Colon (tissue), 2 donors: Measurements from ENCODE around the gene KAZN.

Experiments used
- FAIRE-seq: peaks from 2 replicates; lab custom pipeline; 2012; peaks lifted over from hg19 to GRCh38; lab: Jason Lieb, UNC
- donor health status: control.
- donor health status: control.

KAZN gene

DNA sequence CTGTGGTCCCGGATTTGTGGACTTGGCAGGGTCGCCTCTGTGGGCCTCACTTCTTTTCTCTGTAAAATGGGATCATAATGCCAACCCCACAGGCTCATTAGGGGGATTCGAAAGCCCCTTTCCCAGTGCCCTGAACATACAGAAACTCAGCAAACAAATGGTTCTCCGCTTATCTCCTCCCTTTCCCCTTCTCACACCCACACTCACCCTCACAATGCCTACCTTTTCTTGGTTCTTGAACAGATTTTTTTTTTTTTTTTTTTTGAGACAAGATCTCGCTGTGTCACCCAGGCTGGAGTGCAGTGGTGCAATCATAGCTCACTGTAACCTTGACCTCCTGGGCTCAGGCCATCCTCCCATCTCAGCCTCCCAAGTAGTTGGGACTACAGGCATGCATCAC lies 175.7 kb downstream of the KAZN start:
- no peak for FAIRE-seq

DNA sequence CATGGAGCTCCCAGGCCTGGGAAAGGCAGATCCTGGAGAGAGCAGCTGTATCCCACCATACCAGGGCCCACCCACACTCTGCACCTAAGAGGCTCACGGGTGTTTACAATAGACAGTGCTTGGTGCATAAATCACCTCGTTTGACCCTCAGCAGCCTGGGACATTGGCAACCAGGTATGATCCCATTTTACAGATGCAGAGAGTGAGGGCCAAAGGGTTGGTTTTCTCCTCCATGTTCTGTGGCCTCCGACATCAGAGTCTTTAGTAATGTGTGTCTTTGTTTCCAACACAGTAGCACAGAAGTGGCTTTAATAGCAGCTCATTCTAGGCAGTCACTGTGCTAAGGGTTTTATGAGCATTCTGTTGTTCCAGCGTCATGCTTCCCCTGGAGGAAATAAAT lies 176.5 kb downstream of the KAZN start:
- FAIRE-seq: no peak

DNA sequence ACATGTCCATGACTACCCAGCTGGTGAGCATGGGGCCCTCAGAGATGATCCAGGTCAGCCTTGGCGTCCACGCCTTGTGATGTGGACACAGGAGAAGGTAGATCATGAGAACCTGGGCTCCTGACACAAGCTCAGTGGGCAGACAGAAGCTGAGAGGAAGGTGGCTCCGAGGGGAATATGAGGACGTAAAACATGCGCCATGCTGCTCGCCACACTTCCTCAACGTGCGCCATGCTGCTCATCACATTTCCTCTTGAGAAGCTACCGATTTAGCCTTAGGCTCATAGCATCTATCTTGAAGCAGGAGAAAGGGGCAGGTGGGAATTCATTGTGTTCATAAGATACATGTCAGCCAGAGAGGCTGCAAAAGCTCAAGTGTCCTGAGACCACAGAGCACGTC lies 176.9 kb downstream of the KAZN start:
- FAIRE-seq: no peak

- no peak for FAIRE-seq
Observed at GRCh38 chr1:14777516-14778506, 179.3 kb downstream of the KAZN start.

DNA sequence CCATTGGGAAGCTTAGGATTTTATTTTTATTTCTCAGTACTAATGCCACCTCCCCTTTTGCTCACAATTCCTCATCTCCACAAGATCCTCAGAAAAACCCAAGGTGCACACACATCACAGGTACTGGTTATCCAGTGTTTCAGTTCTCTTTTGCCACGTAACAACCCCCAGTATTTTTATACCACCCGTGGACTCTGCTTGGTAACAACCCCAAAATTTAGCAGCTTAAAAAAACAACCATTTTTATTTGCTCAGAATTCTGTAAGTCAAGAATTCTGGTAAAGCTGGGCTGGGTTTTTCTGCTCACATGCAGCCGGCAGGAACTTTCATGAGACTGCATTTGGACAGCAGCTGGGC lies 180.0 kb downstream of the KAZN start:
- FAIRE-seq: no peak

DNA sequence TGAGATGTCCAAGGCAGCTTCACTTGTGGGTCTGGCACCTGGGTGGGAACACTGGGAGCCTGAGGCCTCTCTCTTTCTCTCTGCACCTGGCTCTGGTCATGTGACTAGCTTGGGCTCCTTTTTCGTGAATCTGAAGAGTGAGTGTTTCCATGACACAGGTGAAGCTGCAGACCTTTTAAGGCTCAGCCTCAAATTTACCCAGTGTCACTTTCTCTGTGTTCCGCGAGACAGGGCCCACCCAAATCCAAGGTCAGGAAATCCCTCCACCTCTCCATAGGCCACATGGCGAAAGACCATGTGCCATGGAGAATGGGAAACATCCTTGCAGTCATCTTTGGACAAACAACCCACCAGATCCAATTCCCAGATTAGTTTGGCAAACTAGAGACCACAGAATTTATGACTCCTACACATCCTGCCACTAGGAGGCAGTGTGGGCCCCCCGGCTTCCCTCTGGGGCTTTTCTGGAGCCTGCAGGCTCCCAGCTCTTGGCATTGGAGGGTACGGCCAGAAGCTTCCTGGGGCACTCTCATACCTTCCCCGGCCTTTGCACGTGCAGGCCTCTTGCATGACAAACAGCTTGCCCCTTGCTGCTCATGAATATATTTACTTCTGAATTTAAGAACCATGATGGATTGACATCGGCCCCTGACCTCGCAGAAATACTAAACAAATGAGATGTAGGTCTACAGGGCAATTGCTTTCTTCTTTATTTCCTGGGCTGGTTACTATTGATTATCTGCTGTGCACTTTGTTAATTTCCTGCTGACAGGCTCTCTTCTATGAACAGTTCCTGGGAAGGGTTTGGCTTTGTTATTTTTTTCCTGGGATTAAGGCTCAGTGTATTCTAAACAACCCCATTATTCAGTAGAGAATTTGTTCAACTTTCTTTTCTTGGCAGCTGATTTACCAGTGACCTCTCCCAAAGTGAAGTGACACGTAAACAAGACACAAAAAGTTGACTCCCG lies 180.7 kb downstream of the KAZN start:
- no peak for FAIRE-seq

GRCh38 chr1:14780271-14780670 lies 181.8 kb downstream of the KAZN start:
- no peak for FAIRE-seq

DNA sequence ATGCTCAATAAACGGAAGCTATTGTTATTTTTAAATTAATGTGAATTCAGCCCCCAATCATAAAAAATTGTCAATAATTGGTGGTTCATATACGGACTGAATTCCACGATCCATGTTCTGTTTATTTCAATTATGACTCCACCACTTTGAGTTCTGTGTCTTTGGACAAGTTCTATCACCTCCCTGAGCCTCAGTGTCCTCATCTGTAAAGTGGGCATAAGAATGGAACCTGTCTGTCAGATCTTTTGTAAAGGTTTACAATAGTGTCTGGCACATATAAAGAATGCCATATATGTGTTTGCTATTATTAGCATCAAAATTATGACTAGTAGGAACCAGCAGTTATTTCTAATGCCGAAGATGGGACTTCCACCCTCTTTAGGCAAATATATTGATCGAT lies 183.3 kb downstream of the KAZN start:
- no peak for FAIRE-seq

GRCh38 chr1:14782741-14783591 lies 184.5 kb downstream of the KAZN start:
- no peak for FAIRE-seq

- FAIRE-seq: no peak
Observed at GRCh38 chr1:14783592-14783886, 185.1 kb downstream of the KAZN start.

DNA sequence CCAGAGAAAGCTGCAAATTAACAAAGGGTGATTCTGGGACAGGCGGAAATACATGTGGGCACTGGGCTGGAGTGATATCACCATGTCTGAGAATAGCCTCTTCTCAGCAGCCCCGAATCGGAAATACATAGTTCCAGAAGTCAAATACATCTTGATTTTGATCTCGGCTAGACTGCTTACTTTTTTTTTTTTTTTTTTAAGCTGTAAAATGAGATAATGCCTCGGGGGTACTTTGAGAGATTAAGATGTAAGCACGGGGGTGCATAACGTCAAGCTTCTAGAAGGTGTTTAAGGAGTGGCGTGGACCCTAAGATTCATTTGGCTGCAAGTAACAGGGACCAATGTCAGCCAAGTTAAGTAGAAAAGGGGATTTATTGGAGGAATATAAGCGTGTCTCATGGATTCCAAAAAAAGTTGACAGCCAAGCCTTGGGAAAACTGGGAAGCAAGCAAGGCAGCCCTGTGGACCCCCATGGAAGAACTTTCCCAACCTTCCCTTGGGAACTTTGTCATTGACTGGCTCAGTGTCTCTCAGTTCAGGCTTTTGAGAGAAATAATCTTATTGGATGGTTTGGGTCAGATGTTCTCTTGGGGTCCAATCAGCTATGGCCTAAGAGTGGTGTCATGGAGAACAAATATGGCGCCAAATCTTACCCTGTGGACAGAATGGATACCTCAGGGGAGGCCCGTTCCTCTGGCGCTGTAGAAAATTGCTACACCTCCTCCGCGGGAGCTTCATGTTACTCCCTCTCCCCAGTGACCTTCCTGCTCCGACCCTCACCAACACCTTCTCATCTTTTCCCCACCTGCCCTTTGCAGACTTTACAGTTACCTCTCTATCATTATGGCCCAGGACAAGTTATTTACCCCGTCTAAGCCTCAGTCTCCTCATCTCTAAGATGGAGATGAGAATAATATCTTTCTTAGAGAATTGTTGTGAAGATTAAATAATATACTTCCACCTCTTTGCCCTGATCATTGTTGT lies 186.6 kb downstream of the KAZN start:
- no peak for FAIRE-seq

- FAIRE-seq: no peak
Observed at GRCh38 chr1:14786109-14786675, 187.7 kb downstream of the KAZN start.

- no peak for FAIRE-seq
Observed at GRCh38 chr1:14786681-14787080, 188.2 kb downstream of the KAZN start.

DNA sequence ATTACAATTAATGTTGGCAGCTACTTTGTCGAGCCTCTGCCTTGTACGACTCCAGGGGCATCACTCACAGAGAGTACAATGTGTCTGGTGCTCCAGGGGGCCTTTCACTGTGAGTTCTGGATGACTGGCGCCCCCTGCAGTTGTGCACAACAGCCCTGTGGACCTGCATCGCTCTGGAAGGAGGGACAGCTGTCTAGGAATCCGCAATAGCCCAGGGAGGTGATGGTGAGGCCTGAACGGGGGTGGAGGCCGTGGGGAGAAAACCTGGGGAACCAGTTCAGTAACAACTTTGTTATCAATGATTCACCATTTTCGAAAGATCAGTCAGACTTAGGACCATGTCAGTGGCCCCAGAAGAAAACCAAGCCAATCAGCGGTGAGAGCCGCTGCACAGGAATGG lies 189.1 kb downstream of the KAZN start:
- FAIRE-seq: no peak

DNA sequence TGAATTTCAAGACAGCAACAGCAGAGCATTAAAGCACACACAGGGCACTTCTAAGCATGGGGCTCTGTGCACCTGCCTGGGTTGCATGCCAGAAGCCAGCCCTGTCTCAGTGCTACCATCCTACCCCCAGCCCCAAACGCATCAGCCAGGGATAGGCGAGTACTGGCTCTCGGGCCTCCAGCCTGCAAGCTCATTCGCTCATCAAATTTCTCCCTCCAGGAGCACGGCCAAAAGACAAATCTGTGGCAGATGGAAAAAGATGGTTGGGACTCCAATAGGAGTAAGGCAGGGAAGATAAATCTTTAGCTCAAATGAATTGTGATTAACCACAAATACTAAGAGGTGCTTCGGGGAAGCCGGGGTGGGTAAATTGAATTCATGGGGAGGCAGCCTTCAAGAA lies 189.6 kb downstream of the KAZN start:
- FAIRE-seq: no peak

DNA sequence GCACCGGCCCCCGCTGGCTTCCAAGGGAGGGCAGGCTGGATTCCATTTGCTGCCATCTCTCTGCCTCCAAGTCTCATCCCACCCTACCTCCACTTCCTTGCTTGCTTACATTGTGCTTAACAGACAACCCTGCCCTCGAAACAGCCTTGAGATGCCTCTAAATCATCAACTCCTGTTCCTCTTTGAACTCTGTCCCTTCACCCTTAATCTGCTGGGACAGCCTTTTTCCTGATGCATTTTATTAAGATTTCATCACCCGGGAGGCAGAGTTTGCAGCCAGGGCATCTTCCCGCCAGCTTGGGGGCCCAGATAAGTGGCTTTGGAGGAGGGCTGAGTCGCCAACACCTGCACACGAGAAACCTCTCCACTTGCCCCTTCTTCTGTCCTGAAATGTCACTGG lies 192.5 kb downstream of the KAZN start:
- no peak for FAIRE-seq

GRCh38 chr1:14791654-14792053 lies 193.2 kb downstream of the KAZN start:
- FAIRE-seq: no peak

- no peak for FAIRE-seq
Observed at GRCh38 chr1:14794136-14794768, 195.8 kb downstream of the KAZN start.

GRCh38 chr1:14794906-14795305 lies 196.4 kb downstream of the KAZN start:
- FAIRE-seq: no peak

- no peak for FAIRE-seq
Observed at GRCh38 chr1:14795589-14795988, 197.1 kb downstream of the KAZN start.
